Memory B cell (primary cell): ENCODE results near the gene ODAPH.

ENCODE experiments used
- ATAC-seq: fragments of 150-1000 bp; cut with Tn5 transposase; 2 replicates; pipeline ENCODE4 v1.10.0; 2021; ENCODE audit warnings: low read depth, mild to moderate bottlenecking, moderate library complexity
- DNase-seq, 2 donors: peaks; one replicate each; pipeline ENCODE4 v3.0.0; 2022; ENCODE audit warnings: low spot score in 2 of 2
- H3K27ac Mint-ChIP-seq: one replicate; pipeline ENCODE4 v1.8.0; 2022; ENCODE audit warnings: mild to moderate bottlenecking, moderate library complexity, mixed read lengths
- H3K27me3 Mint-ChIP-seq: one replicate; pipeline ENCODE4 v1.8.0; 2022; ENCODE audit warnings: mixed read lengths
- H3K36me3 Mint-ChIP-seq: one replicate; pipeline ENCODE4 v1.8.0; 2022; ENCODE audit warnings: mild to moderate bottlenecking, mixed read lengths
- H3K4me1 Mint-ChIP-seq: one replicate; pipeline ENCODE4 v1.8.0; 2022; ENCODE audit warnings: mixed read lengths
- H3K4me3 Mint-ChIP-seq: one replicate; pipeline ENCODE4 v1.8.0; 2022; ENCODE audit warnings: mild to moderate bottlenecking, moderate library complexity, mixed read lengths
- H3K9me3 Mint-ChIP-seq: one replicate; pipeline ENCODE4 v1.8.0; 2022; ENCODE audit warnings: mixed read lengths

The ODAPH gene

GRCh38 chr4:75564023-75564422 lies 8.2 kb downstream of the ODAPH start:
- Mint-ChIP-seq H3K27ac (no peak overlapping the region), H3K27me3 (peaks cover 5% of the 10 kb centered on the region), H3K4me1 (peaks cover 14% of the 10 kb centered on the region), H3K36me3 (peaks cover 3% of the 10 kb centered on the region), H3K4me3 (no peak overlapping the region), H3K9me3 (no peaks in the 10 kb centered on the region)
- DNase-seq (no peak), ATAC-seq (no peak)

- Mint-ChIP-seq H3K36me3 (peaks cover 3% of the 10 kb centered on the region), H3K9me3 (no peaks in the 10 kb centered on the region), H3K27ac (no peak overlapping the region), H3K4me1 (peaks cover 14% of the 10 kb centered on the region), H3K4me3 (no peak overlapping the region), H3K27me3 (peaks cover 3% of the 10 kb centered on the region)
- DNase-seq: no peak
- ATAC-seq: no peak
Observed at GRCh38 chr4:75565481-75565880, 9.6 kb downstream of the ODAPH start.

GRCh38 chr4:75566911-75567310 lies 11.0 kb downstream of the ODAPH start:
- no peak for DNase-seq
- Mint-ChIP-seq H3K27ac (no peak overlapping the region), H3K36me3 (peaks cover under 1% of the 10 kb centered on the region), H3K4me1 (peaks cover 12% of the 10 kb centered on the region), H3K9me3 (no peaks in the 10 kb centered on the region), H3K27me3 (peaks cover 2% of the 10 kb centered on the region), H3K4me3 (no peak overlapping the region)
- ATAC-seq: no peak

- Mint-ChIP-seq H3K4me1 (peaks cover 11% of the 10 kb centered on the region), H3K27me3 (no peaks in the 10 kb centered on the region)
- ATAC-seq: no peak
Observed at GRCh38 chr4:75567725-75568124, 11.9 kb downstream of the ODAPH start.

GRCh38 chr4:75584067-75584466 lies 28.2 kb downstream of the ODAPH start:
- Mint-ChIP-seq H3K27ac (no peak overlapping the region), H3K4me1 (no peaks in the 10 kb centered on the region), H3K27me3 (peaks cover 11% of the 10 kb centered on the region), H3K36me3 (peaks cover 4% of the 10 kb centered on the region), H3K9me3 (peaks cover 11% of the 10 kb centered on the region), H3K4me3 (no peak overlapping the region)
- no peak for ATAC-seq
- DNase-seq: no peak

More at GRCh38 chr4:75567725-75568124, 11.9 kb downstream of the ODAPH start:
- no peaks in the 10 kb centered on the region for H3K9me3 Mint-ChIP-seq
- no peak overlapping the region for H3K4me3 Mint-ChIP-seq
- no peak for DNase-seq
- H3K36me3 Mint-ChIP-seq: no peaks in the 10 kb centered on the region
- H3K27ac Mint-ChIP-seq: no peak overlapping the region

GRCh38 chr4:75593393-75593792 lies 37.5 kb downstream of the ODAPH start:
- ATAC-seq: no peak
- DNase-seq: no peak
- Mint-ChIP-seq H3K9me3 (peaks cover 2% of the 10 kb centered on the region), H3K36me3 (no peaks in the 10 kb centered on the region), H3K4me1 (no peaks in the 10 kb centered on the region), H3K4me3 (no peak overlapping the region), H3K27ac (no peak overlapping the region), H3K27me3 (no peaks in the 10 kb centered on the region)

GRCh38 chr4:75596061-75596460 lies 40.2 kb downstream of the ODAPH start:
- Mint-ChIP-seq H3K27ac (no peak overlapping the region), H3K4me1 (no peaks in the 10 kb centered on the region), H3K27me3 (peaks cover 2% of the 10 kb centered on the region), H3K36me3 (no peaks in the 10 kb centered on the region), H3K4me3 (no peak overlapping the region), H3K9me3 (peaks cover 2% of the 10 kb centered on the region)
- DNase-seq (no peak), ATAC-seq (no peak)

- no peaks in the 10 kb centered on the region for H3K36me3 Mint-ChIP-seq
- H3K4me3 Mint-ChIP-seq: no peak overlapping the region
- H3K27me3 Mint-ChIP-seq: peaks cover 2% of the 10 kb centered on the region
- ATAC-seq: no peak
- peaks cover 2% of the 10 kb centered on the region for H3K9me3 Mint-ChIP-seq
- no peak for DNase-seq
- H3K27ac Mint-ChIP-seq: no peak overlapping the region
- no peaks in the 10 kb centered on the region for H3K4me1 Mint-ChIP-seq
Observed at GRCh38 chr4:75598390-75598789, 42.5 kb downstream of the ODAPH start.

GRCh38 chr4:75599647-75600046 lies 43.8 kb downstream of the ODAPH start:
- no peaks in the 10 kb centered on the region for H3K36me3 Mint-ChIP-seq
- H3K4me3 Mint-ChIP-seq: no peak overlapping the region
- ATAC-seq (no peak), DNase-seq (no peak)
- H3K4me1 Mint-ChIP-seq: no peaks in the 10 kb centered on the region
- H3K27ac Mint-ChIP-seq: no peak overlapping the region
- peaks cover 2% of the 10 kb centered on the region for H3K9me3 Mint-ChIP-seq
- peaks cover 2% of the 10 kb centered on the region for H3K27me3 Mint-ChIP-seq

- peaks cover 2% of the 10 kb centered on the region for H3K27me3 Mint-ChIP-seq
- H3K4me1 Mint-ChIP-seq: no peaks in the 10 kb centered on the region
- H3K36me3 Mint-ChIP-seq: peaks cover 1% of the 10 kb centered on the region
- ATAC-seq (no peak), DNase-seq (no peak)
- H3K9me3 Mint-ChIP-seq: peaks cover 2% of the 10 kb centered on the region
- H3K4me3 Mint-ChIP-seq: no peak overlapping the region
- no peak overlapping the region for H3K27ac Mint-ChIP-seq
Observed at GRCh38 chr4:75605928-75606327, 50.1 kb downstream of the ODAPH start.

GRCh38 chr4:75612306-75612705 lies 56.4 kb downstream of the ODAPH start:
- Mint-ChIP-seq H3K27ac (no peak overlapping the region), H3K4me3 (no peak overlapping the region), H3K9me3 (peaks cover 2% of the 10 kb centered on the region), H3K27me3 (peaks cover 2% of the 10 kb centered on the region), H3K4me1 (no peaks in the 10 kb centered on the region), H3K36me3 (peaks cover 1% of the 10 kb centered on the region)
- DNase-seq (no peak), ATAC-seq (no peak)
